Activated CD8-positive, alpha-beta memory T cell treated with anti-CD3 and anti-CD28 coated beads, Interleukin-2, amount 50 U/mL, for 4 hours (primary cell): ENCODE results near the gene EGF.
"Not testable (repeated sequence)": the region's sequence is repeated elsewhere in the genome, so short reads cannot be mapped to it uniquely, and the experiment has no call there.

Source experiments
- DNase-seq: peaks from one replicate; pipeline ENCODE4 v3.0.0-alpha.2; 2020

Gene EGF

DNA sequence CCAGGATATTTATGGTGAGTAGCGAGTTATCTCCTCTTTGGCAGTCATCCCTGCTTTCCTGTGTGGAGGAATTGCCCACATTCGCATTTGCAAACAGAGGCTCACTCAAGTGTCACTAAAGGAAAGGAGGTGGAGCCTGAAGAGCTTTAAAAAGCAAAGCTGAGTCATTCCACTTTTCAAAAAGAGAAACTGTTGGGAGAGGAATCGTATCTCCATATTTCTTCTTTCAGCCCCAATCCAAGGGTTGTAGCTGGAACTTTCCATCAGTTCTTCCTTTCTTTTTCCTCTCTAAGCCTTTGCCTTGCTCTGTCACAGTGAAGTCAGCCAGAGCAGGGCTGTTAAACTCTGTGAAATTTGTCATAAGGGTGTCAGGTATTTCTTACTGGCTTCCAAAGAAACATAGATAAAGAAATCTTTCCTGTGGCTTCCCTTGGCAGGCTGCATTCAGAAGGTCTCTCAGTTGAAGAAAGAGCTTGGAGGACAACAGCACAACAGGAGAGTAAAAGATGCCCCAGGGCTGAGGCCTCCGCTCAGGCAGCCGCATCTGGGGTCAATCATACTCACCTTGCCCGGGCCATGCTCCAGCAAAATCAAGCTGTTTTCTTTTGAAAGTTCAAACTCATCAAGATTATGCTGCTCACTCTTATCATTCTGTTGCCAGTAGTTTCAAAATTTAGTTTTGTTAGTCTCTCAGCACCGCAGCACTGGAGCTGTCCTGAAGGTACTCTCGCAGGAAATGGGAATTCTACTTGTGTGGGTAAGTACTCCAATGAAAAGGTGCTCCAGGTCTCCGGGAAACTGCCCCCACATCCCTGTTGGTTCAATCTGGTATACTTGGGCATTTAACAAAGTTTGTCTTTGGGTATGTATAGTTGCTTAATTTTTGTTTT lies at the start of gene EGF:
Gene EGF, plus strand, starts transcription at position 178 of the 890 bp plus-strand sequence. Its CDS starts 453 bp downstream, at position 631.
- no peak for DNase-seq

DNA sequence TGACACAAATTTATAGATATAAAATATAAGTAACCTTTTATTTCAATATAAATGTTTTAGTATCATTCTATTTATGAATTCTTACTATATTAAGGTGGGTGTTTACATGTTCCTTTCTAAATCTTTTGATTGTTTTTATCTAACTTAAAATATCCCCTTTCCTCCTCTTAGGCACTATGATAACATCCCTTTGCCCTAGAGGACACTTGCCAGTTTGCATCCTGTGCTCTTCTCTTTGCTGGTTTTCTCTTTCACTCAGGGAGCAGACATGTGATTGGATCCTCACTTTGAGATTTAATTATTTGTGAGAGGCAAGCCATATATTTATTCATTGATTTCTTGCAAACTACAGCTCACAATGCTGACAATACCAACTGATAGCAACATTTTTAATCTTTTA lies 48.5 kb upstream of the EGF start:
- DNase-seq = no peak

- DNase-seq = no peak
Measured at GRCh38 chr4:109870061-109870460, 42.6 kb upstream of the EGF start.

- no peak for DNase-seq
Measured at GRCh38 chr4:109872065-109872464, 40.6 kb upstream of the EGF start.

DNA sequence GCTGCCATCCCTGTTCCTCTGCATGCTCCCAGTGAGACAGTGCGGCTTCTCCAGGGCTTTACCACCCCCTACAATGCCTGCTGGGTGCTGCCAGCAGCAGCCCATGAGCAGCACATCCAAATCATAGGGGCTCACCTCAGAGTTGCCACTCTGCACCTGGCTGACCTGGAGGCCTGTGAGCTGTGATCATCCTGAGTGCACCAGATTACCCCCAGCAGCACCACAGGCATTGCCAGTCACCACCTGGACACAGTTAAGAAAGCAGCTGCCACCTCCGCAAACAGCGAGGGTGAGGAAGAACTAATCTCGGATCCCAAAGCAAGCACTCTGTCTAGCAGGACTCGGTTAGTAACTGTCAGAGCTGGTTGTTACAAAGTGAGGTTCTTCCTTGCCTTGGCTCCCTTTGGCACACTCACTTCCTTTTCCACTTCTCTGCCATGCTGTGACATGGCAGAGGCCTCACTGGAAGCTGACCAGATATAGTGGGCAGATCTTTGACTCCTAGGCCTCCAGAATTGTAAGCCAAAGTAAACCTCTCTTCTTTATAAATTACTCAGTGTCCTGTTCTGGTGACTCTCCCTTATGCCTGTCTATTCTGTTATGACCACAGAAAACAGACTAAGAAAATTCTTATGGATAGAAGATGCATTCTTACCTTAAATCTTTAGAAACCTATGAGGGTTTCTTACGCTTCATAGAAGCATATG lies 39.6 kb upstream of the EGF start:
- DNase-seq = no peak

DNA sequence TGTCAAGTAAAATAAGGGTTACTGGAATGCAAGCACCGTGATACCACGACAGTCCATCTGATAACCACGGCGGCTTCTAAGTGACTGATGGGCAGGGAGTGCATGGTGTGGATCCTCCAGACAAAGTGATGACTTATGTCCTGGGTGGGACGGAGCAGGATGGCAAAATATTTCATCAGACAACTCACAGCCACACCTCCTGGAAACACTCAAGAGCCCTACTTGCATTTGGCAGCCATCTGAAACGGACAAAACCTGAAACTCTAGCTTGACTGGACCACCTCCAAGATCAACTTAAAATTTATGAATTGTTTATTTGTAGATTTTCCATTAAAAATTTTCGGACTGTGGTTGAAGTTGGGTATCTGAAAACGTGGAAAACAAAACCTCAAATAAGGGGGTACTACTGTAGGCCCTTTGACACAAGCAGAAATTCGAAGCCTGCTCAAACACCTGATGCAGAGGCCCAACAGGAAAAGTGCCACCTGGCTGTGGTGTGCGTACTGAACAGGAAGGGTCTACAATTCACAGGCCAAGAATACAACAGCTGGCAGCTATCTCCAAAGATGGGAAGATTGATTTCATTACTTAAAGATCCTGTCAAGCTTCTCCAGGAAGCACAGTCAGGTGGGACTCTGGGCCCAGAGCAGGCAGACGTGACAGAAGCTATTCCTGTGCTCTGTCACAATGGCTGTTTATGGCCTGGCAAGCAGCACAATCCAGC lies 38.7 kb upstream of the EGF start:
- no peak for DNase-seq

DNA sequence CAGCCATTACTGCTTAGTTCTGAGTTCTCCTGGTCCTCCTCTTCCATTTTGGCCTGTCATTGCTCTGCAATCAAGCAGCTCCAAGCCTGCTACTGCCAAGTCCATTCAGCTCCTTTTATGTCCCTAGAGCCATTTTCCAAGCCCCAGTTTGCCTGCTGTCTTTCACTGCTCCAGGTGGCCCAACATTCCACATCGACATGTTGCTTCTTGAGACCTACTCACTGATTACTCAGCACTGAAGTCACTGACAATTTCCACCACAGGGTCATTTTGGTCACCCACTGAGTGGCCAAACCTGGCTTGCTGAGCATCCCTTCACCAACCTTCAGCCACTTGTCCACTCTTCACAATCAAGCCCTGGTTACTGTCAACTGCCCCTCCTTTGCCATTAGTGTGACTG lies 37.6 kb upstream of the EGF start:
- DNase-seq = no peak

DNA sequence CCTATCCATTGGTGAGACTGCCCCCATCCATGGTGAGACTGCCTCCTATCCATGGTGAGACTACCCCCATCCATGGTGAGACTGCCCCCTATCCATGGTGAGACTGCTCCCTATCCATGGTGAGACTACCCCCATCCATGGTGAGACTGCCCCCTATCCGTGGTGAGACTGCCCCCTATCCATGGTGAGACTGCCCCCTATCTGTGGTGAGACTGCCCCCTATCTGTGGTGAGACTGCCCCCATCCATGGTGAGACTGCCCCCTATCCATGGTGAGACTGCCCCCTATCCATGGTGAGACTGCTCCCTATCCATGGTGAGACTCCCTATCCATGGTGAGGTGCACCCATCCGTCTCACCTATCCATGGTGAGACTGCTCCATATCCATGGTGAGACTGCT lies 37.1 kb upstream of the EGF start:
- not testable (repeated sequence) for DNase-seq

DNA sequence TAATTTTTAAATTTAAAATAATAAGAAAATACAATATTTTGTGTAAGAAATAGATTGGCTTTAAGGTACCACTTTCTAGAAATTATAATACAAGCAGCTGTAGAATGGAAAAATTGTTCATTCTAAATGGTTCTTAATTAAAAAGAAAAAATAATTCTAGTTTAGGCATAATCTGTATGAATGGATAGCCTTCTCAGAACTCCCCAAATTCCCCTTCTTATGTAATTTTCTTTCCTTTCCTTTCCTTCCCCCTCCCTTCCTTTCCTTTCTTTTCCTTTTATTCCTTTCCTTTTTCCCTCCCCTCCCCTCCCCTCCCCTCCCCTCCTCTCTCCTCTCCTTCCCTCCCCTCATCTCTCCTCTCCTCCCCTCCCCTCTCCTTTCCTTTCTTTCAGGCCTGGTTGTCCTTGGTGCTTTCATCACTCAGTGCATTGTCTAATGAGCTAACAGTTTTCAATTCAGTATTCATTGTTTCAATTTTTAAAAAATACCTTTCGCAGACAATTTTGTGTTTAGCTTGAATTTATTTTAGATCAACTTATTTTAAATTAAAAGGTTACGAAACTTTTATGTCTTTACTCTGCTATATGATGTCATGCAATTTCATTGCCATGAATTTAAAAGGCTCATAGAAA lies 35.9 kb upstream of the EGF start:
- DNase-seq = no peak

DNA sequence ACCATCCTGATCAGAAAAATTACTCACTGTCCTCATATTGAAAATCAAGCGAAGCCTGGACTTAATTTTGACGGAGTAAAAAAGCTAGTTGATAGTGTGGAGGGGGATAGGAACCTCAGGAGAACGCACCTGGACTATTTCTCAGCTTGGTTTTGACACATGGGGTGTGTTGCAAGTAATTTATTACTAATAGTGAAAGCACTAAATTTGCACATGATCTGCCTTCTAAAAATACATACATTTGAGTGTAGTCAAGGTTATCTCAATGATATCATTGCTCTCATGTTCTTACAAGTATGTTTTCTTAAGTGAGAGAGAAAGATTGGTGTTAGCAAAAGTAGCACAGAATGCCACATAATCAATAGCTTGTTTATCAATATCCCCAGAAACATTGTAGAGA lies 35.3 kb upstream of the EGF start:
- no peak for DNase-seq

DNA sequence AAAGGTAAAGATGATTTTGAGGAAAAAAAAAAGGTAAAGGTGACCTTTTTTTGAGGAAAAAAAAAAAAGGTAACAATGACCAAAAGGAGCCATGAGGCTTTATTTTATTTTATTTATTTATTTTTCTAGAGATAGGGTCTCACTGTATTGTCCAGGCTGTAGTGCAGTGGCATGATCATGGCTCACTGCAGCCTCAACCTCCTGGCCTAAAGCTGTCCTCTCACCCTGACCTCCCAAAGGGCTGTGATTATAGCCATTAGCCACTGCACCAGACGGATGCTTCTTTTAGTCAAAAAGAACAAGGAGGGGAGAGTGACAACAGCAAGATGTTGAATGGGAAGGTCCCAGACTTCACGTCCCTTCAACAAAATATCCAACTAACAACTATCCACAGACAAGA lies 34.3 kb upstream of the EGF start:
- no peak for DNase-seq

- DNase-seq = no peak
Measured at GRCh38 chr4:109879081-109879480, 33.6 kb upstream of the EGF start.

GRCh38 chr4:109879636-109880314 lies 32.9 kb upstream of the EGF start:
- no peak for DNase-seq

- no peak for DNase-seq
Measured at GRCh38 chr4:109886303-109886702, 26.4 kb upstream of the EGF start.

DNA sequence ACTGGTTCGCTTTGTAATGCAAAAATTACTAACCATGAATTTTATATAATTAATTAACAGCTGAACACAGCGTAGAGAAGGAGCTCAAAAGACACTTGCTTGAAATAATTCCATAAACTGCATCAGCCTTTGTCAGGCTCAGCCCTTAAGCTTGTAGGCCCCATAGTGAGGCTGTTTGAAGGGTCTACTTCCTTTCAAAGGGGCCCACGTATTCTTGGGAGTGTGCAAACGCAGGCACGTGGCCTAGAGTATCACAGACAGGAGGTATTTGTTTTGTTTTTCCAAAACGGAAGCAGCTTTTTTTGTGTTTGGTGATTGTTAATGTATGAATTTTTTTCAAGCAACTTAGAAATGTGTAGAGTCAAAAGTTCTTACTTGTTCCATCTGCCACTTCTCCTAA lies 25.6 kb upstream of the EGF start:
- no peak for DNase-seq

- no peak for DNase-seq
Measured at GRCh38 chr4:109890076-109890475, 22.6 kb upstream of the EGF start.

GRCh38 chr4:109902559-109903251 lies 10.0 kb upstream of the EGF start:
- DNase-seq = no peak

DNA sequence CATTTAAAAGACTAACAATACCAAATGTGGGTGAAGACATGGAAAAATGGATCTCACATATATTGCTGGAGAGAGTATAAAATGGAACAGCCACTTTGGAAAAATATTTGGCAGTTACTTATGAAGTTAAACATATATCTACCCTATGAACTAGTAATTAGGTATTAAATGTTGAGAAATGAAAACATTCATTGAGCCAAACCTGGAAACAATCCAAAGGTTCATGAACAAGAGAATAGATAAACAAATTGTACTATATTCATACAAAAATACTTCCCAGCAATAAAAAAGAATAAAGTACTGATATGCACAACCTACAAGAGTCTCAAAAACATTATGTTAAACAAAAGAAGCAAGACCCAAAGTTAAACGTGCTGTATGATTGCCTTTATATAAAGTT lies 4.0 kb upstream of the EGF start:
- DNase-seq = no peak

GRCh38 chr4:109910256-109910655 lies 2.4 kb upstream of the EGF start:
- no peak for DNase-seq

DNA sequence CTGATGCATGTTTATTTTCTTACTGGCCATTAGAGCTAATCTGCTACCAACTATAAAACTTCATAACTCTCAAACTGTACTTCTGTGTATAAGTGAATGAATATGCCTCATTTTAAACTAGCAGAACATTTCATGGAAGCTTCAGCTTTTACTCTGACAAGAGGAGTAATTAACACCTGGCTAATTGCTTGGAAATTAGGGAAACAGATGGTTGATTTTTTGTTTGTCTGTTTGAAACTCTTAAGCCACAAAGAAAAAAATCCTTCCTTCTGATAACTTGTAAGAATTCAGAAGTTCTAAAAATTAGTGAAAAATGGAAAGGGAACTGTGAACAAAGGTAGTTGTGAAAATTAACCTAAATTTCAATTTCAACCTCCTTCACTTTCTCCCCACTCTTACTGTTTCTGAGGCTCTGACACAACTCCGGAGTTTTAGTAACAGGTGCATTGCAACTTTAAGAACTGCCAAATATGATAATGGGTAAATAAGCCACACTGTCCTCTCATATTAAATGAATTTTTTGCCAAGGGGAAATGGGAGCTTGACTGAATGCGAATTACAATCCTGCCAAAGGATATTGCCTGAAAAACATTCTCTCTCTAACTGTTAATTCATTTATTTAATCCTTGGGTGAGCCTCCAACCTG lies 1.0 kb downstream of the EGF start:
- no peak for DNase-seq

DNA sequence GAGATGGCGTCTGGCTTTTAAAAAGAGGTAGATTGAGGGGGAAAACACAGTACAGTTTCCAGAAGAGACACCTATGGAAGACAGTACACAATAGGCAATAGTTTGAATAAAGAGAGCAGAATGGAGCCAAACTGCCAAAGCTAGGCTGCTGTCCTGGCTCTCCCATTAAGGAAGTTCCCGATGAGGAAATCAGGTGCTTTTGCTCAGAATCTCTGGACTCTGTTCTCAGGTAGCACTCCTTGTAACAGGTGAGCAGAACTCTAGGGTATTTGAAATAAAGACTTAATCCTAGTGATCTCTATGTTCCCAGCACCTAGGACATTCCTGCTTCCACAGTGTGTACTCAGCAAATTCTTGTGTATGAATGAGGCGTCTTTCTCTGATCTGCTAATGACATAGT lies 1.6 kb downstream of the EGF start:
- DNase-seq = no peak
